Activated CD8-positive, alpha-beta memory T cell treated with anti-CD3 and anti-CD28 coated beads, Interleukin-2, amount 50 U/mL, for 1 hour (primary cell): ENCODE results near the gene FBXW5.

ENCODE experiments used
- DNase-seq: peaks from one replicate; pipeline ENCODE4 v3.0.0-alpha.2; 2020; ENCODE audit errors: extremely low read depth

The FBXW5 gene

GRCh38 chr9:136944519-136945332, at the start of gene FBXW5, which contains the start of gene C8G:
FBXW5 (minus strand) TSS chr9:136944738; CDS start chr9:136944083, 655 bp downstream.
C8G (plus strand) TSS chr9:136945243; CDS start chr9:136945321, 78 bp downstream.
- peak; percentile 74 for DNase-seq

GRCh38 chr9:136992819-136993369, 48.4 kb upstream of the FBXW5 start:
- no peak for DNase-seq

DNA sequence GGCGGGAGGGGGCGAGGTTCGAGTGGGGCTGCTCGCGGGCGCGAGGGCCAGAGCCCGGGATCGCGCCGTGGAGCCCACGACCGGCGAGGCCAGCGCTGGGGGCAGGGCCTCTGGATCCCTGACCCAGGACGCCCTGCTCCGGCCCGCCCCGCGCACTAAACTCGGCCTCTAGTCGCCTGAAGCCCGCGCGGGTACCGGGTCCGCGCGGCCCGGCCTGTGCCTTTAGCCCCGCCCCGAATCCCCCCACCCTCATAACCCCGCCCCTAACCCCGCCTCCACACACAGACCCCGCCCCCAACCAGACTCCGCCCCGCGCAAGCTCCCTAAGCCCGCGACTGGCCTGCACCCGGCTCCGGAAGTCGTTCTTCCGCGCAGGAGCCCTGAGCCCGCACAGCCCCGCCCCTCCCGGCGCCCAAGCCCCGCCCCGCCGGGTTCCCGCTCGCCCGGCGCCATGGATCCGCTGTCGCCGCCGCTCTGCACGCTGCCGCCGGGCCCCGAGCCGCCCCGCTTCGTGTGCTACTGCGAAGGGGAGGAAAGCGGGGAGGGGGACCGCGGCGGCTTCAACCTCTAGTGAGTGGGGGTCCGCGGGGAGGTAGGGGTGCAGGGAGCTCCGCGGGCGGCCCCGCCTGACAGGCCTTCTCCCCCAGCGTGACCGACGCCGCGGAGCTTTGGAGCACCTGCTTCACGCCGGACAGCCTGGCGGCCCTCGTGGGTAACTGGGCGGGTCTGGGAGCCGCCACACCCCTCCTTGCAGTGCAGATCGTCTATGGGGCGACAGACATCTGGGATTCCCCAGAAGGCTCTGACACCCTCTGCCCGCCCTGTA, 47.7 kb upstream of the FBXW5 start, which contains the start of gene PAXX:
TSS of gene PAXX (plus strand) at position 430 of the 826 bp plus-strand sequence. CDS start at position 452, 22 bp downstream.
- DNase-seq, result peak; percentile 76

DNA sequence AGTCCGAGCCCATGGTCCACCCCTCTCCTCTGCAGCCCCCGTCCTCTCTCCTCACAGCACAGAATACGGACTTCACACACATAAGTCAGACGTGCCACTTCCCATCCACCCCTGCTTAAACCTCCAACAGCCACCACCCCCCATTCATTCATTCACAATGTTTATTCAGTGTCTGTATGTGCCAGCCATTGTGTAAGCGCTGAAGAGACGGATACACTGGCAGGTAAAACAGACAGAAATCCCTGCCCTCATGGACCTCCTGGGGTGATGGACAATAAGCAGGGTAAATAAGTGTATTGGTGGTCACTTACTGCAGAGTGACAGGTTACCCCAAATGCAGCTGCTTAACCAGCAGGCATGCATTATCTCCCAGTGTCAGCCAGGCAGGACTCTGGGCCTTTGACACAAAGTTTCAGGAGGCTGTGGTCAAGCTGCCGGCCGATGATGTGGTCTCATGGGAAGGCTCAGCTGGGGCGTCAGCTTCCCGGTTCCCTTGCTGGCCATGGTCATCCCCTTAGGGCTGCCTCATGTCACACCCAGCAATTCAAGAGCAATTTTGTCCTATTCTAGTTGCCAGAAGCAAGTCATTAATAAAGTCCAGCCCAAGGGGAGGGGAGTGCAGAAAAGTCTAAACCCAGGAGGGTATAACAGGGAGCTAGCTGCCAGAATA, 45.8 kb upstream of the FBXW5 start:
- no peak for DNase-seq

DNA sequence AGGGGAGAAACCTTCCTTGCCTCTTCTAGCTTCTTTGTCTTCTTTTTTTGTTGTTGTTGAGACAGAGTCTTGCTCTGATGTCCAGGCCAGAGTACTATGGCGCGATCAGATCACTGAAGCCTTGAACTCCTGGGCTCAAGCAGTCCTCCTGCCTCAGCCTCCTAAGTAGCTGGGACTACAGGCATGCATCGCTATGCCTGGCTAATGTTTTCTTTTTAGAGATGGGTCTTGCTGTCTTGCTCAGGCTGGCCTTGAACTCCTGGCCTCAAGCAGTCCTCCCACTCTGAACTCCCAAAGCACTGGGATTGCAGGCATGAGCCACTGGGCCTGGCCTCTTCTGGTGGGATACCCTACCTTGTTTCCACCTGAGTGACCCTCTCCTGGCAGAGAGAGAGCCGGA, 44.3 kb upstream of the FBXW5 start:
- DNase-seq, result no peak

- DNase-seq, result no peak
Observed at GRCh38 chr9:136985853-136986252, 41.3 kb upstream of the FBXW5 start.

- DNase-seq, result no peak
Observed at GRCh38 chr9:136985027-136985602, 40.6 kb upstream of the FBXW5 start.

DNA sequence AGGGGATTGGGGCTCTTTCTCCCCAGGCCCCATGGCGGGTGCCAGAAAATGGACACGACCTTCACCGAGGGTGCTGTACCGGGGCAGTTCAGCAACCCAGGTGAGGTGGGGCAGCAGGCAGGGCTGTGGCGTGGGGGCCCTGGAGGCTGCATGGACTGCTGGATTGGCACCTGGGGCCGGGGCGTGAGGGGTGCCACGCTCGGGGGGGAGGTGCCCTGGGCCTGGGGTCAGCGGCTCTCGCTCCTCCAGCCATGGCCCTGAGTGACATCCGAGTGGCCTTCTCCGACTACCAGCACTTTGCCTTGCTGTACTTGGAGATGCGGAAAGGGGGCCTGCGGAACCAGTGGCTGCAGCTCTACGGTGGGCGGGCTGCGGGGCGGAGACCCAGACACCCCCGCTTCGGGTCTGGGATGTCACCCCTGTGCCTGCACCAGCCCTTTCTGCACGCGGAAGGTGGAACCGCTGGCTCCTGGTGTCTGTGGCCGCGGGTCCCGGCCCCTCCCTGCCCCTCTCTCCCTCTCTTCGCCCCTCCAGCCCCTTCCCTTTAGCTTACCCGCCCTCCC, 40.0 kb upstream of the FBXW5 start:
- no peak for DNase-seq

GRCh38 chr9:136983656-136984314, 39.2 kb upstream of the FBXW5 start:
- no peak for DNase-seq

- no peak for DNase-seq
Observed at GRCh38 chr9:136983167-136983566, 38.6 kb upstream of the FBXW5 start.

DNA sequence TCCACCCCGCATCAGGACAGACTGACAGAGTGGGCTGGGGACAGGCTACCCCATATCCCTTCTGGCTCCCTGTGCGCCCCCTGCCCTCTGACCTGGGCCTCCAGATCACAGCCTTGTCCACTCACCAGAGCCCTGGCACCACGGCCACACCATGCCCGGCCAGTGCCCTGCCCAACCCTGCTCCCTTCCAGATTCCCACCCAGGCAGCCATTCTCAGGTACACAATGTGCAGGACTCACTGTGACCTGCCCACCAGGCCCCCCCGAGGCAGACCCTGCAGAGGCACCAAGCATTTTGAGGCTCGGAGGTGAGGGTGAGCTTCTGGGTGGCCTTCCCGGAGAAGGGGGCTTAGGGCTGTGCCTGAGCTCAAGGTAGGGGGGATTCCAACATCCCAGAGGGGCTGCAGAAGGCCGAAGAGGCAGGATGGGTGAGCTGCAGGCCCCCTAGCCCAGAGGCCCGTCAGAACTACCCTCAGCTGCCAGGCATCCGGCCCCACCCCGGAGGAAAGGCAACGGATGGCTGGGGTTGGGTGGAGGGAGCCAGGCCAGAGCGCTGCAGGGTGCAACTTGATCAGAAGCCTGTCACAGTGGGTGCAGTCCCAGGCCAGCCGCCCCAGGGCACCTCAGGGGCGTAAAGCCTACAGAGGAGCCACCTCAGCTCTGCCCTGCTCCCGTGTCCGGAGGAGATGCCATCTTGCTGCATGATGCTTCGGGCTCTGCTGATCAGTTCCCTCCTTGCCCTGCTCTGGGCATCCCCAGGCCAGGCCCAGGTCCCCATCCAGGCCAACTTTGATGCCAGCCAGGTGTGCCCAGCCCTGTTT, 37.9 kb upstream of the FBXW5 start, which contains the start of gene LCNL1:
TSS of gene LCNL1 (plus strand) at position 762 of the 820 bp plus-strand sequence. CDS start 594 bp downstream, outside the sequence.
- no peak for DNase-seq

DNA sequence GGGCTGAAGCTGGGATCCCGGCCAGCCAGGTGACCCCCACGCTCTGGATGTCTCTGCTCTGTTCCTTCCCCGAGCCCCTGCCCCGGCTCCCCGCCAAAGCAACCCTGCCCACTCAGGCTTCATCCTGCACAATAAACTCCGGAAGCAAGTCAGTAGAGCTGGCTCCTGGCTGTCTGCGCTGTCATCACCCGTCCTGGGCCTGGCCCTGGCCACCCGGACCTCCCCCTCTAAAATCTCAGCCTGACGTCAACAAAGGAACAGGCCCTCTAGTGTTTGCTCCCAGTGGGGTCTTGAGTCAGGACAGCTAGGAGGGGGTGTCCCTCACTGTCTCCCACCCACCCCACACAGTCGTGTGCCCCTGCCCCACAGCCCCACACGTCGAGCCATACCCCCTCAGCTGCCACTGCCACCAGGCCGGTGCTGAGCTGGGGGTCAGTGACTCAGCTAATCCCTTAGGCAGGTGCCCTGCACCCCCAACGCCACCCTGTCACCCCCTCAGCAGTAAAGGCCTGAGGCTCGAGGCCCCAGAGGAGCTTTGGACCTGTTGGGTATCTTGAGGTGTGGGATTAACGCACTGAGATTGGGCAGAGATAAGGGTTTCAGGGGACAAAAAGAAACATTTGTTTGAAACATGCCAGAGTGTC, 37.2 kb upstream of the FBXW5 start:
- DNase-seq, result no peak

GRCh38 chr9:136980669-136981478, 36.3 kb upstream of the FBXW5 start:
- DNase-seq, result no peak

- DNase-seq, result no peak
Observed at GRCh38 chr9:136979769-136980587, 35.4 kb upstream of the FBXW5 start.

DNA sequence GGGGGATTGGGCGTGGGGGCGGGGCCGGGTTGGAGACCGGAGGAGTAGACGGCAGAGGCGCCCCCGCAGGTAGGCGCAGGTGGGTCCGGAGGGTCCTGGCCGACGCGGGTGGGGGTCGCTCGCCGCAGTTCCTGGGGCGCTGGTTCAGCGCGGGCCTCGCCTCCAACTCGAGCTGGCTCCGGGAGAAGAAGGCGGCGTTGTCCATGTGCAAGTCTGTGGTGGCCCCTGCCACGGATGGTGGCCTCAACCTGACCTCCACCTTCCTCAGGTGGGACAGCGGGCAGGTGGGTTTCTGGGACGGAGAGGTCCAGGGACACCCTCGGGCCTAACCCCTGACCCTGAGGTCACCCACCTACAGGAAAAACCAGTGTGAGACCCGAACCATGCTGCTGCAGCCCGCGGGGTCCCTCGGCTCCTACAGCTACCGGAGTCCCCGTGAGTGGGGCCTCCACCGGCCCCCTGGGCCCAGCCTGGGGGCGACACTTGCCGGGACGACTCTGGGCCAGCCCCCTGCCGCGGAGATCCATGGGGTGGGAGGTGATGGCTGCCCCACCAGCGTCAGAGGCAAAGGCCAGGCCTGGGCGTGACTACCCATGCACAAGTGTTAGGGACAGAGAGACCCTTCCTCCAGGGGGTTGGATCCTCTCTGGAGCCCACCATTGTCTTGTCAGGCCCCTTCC, 34.5 kb upstream of the FBXW5 start:
- no peak for DNase-seq

DNA sequence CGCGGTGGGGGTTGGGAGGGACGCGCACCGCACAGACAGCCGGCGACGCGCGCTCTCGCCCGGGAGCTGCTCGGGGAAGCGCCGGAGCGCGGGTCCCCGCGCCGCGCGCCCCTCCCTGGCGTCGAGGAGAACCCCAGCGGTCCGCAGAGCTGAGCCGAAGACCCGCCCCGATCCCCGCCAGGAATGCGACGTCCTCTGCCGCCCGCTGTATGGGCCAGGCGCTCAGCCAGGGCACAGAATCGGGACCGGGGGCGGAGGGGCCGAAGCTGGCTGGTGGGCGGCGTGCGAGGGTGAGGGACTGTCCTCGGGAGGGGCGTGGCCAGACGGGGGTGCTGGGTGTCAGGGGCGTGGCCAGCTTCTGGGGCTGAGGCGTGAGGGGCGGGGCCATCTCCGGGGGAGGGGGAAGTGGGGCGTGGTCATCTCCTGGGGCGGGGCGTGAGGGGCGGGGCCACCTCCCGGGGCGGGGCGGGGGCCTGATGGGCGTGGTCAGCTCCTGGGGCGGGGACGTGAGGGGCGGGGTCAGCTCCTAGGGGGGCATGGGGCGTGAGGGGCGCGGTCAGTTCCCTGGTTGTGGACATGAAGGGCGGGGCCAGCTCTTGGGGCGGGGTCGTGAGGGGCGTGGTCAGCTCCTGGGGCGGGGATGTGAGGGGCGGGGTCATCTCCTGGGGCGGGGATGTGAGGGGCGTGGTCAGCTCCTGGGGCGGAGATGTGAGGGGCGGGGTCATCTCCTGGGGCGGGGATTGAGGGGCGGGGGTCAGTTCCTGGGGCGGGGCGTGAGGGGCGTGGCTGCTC, 33.7 kb upstream of the FBXW5 start:
- peak; percentile 40 for DNase-seq
